ENCODE data around the gene KLK12. TPM values are rescaled to one million over a fixed set of nuclear protein-coding genes. Genes with fewer than 3 reads are reported as not detected.

The KLK12 gene
- total and polyA plus RNA-seq, 2 donors = not detected

Other genes with a start within 250 kb of the KLK12 start
- not detected for gene ACP4, start 244.6 kb downstream of the KLK12 start, total RNA-seq
- not detected for gene ACP4, start 244.6 kb downstream of the KLK12 start, polyA plus RNA-seq
- gene KLK1, start 211.2 kb downstream of the KLK12 start, total RNA-seq = not detected
- gene KLK1, start 211.2 kb downstream of the KLK12 start, polyA plus RNA-seq = 0.39 TPM
- not detected for gene KLK15, start 201.4 kb downstream of the KLK12 start, total RNA-seq
- gene KLK15, start 201.4 kb downstream of the KLK12 start, polyA plus RNA-seq = not detected
- gene KLK3, start 180.1 kb downstream of the KLK12 start, total RNA-seq = not detected
- not detected for gene KLK3, start 180.1 kb downstream of the KLK12 start, polyA plus RNA-seq
- gene KLK2, start 161.6 kb downstream of the KLK12 start, total RNA-seq = not detected
- not detected for gene KLK2, start 161.6 kb downstream of the KLK12 start, polyA plus RNA-seq
- gene KLK4, start 123.6 kb downstream of the KLK12 start, total RNA-seq = not detected
- gene KLK4, start 123.6 kb downstream of the KLK12 start, polyA plus RNA-seq = not detected
- gene KLK5, start 82.0 kb downstream of the KLK12 start, total RNA-seq = not detected
- not detected for gene KLK5, start 82.0 kb downstream of the KLK12 start, polyA plus RNA-seq
- not detected for gene KLK6, start 65.4 kb downstream of the KLK12 start, total RNA-seq
- not detected for gene KLK6, start 65.4 kb downstream of the KLK12 start, polyA plus RNA-seq
- gene KLK7, start 51.1 kb downstream of the KLK12 start, total RNA-seq = 0.32 TPM
- gene KLK7, start 51.1 kb downstream of the KLK12 start, polyA plus RNA-seq = 0.14 TPM
- gene KLK8, start 33.4 kb downstream of the KLK12 start, total RNA-seq = not detected
- not detected for gene KLK8, start 33.4 kb downstream of the KLK12 start, polyA plus RNA-seq
- gene KLK10, start 15.3 kb downstream of the KLK12 start, total RNA-seq = not detected
- 0.33 TPM for gene KLK10, start 15.3 kb downstream of the KLK12 start, polyA plus RNA-seq
- not detected for gene KLK11, start 8.4 kb downstream of the KLK12 start, total RNA-seq
- gene KLK11, start 8.4 kb downstream of the KLK12 start, polyA plus RNA-seq = 0.15 TPM
- not detected for gene KLK13, start 30.1 kb upstream of the KLK12 start, total RNA-seq
- 0.20 TPM for gene KLK13, start 30.1 kb upstream of the KLK12 start, polyA plus RNA-seq
- gene KLK14, start 47.9 kb upstream of the KLK12 start, total RNA-seq = not detected
- 0.29 TPM for gene KLK14, start 47.9 kb upstream of the KLK12 start, polyA plus RNA-seq
- 2.8 TPM for gene CTU1, start 73.4 kb upstream of the KLK12 start, total RNA-seq
- 4.9 TPM for gene CTU1, start 73.4 kb upstream of the KLK12 start, polyA plus RNA-seq
- gene SIGLEC9, start 89.9 kb upstream of the KLK12 start, total RNA-seq = 1.4 TPM
- gene SIGLEC9, start 89.9 kb upstream of the KLK12 start, polyA plus RNA-seq = 5.5 TPM
- gene SIGLEC7, start 107.3 kb upstream of the KLK12 start, total RNA-seq = 0.85 TPM
- gene SIGLEC7, start 107.3 kb upstream of the KLK12 start, polyA plus RNA-seq = 3.4 TPM
- 4.7 TPM for gene CD33, start 190.1 kb upstream of the KLK12 start, total RNA-seq
- gene CD33, start 190.1 kb upstream of the KLK12 start, polyA plus RNA-seq = 5.6 TPM
- gene SIGLECL1, start 216.1 kb upstream of the KLK12 start, total RNA-seq = not detected
- gene SIGLECL1, start 216.1 kb upstream of the KLK12 start, polyA plus RNA-seq = not detected